HEK293 (cell line): ENCODE measurements around the gene SLC5A4.

Experiments used
- CTCF ChIP-seq: fragments of 450-650 bp; formaldehyde crosslinking; IDR thresholded peaks from 2 replicates; pipeline ENCODE4 v1.5.1; 2016; ENCODE audit warnings: missing biosample characterization, missing genetic modification characterization
- GLI4 ChIP-seq: fragments of 450-650 bp; formaldehyde crosslinking; IDR thresholded peaks from 2 replicates; pipeline ENCODE4 v1.5.1; 2016; ENCODE audit warnings: missing biosample characterization, missing genetic modification characterization
- GLIS1 ChIP-seq: fragments of 450-650 bp; formaldehyde crosslinking; IDR thresholded peaks from 2 replicates; pipeline ENCODE4 v1.5.1; 2016; ENCODE audit warnings: missing biosample characterization, missing genetic modification characterization
- GLIS2 ChIP-seq: fragments of 450-650 bp; formaldehyde crosslinking; IDR thresholded peaks from 2 replicates; pipeline ENCODE4 v1.5.1; 2016; ENCODE audit warnings: missing biosample characterization, missing genetic modification characterization
- KLF9 ChIP-seq: fragments of 450-650 bp; formaldehyde crosslinking; IDR thresholded peaks from 2 replicates; pipeline ENCODE4 v1.5.1; 2016; ENCODE audit warnings: missing biosample characterization, missing genetic modification characterization, low read depth
- REPIN1 ChIP-seq: fragments of 450-650 bp; formaldehyde crosslinking; IDR thresholded peaks from 2 replicates; pipeline ENCODE4 v1.5.1; 2017; ENCODE audit warnings: missing biosample characterization, missing genetic modification characterization, low read depth
- ZBTB1 ChIP-seq: fragments of 450-650 bp; formaldehyde crosslinking; IDR thresholded peaks from 2 replicates; pipeline ENCODE4 v1.5.1; 2016; ENCODE audit warnings: missing biosample characterization, missing genetic modification characterization
- ZBTB17 ChIP-seq: fragments of 450-650 bp; formaldehyde crosslinking; IDR thresholded peaks from 2 replicates; pipeline ENCODE4 v1.5.1; 2016; ENCODE audit warnings: missing biosample characterization, missing genetic modification characterization
- ZBTB20 ChIP-seq: fragments of 450-650 bp; formaldehyde crosslinking; IDR thresholded peaks from 2 replicates; pipeline ENCODE4 v1.5.1; 2016; ENCODE audit warnings: missing biosample characterization, missing genetic modification characterization
- ZBTB21 ChIP-seq: fragments of 450-650 bp; formaldehyde crosslinking; IDR thresholded peaks from 2 replicates; pipeline ENCODE4 v1.5.1; 2017; ENCODE audit warnings: missing biosample characterization, missing genetic modification characterization
- ZIC2 ChIP-seq: fragments of 450-650 bp; formaldehyde crosslinking; IDR thresholded peaks from 2 replicates; pipeline ENCODE4 v1.5.1; 2016; ENCODE audit warnings: missing biosample characterization, missing genetic modification characterization
- ZNF10 ChIP-seq: fragments of 450-650 bp; formaldehyde crosslinking; IDR thresholded peaks from 2 replicates; pipeline ENCODE4 v1.5.1; 2017; ENCODE audit warnings: missing biosample characterization, missing genetic modification characterization
- ZNF19 ChIP-seq: fragments of 450-650 bp; formaldehyde crosslinking; IDR thresholded peaks from 2 replicates; pipeline ENCODE4; 2016; ENCODE audit warnings: missing biosample characterization, missing genetic modification characterization, low read depth
- ZNF26 ChIP-seq: fragments of 450-650 bp; formaldehyde crosslinking; IDR thresholded peaks from 2 replicates; pipeline ENCODE4 v1.5.1; 2016; ENCODE audit warnings: missing biosample characterization, missing genetic modification characterization
- ZNF274 ChIP-seq, 2 experiments: fragments of 200-500 bp in 1 of 2; fragments of 450-650 bp in 1 of 2; sonication (Bioruptor generic) in 1 of 2; formaldehyde crosslinking in 1 of 2; IDR thresholded peaks; 2 replicates each; pipeline versions ENCODE4 v1.5.1 to v1.6.1; 2014 to 2016; ENCODE audit warnings: borderline replicate concordance in 1 of 2, inconsistent platforms in 1 of 2, low read length in 1 of 2, missing biosample characterization in 1 of 2, missing genetic modification characterization in 1 of 2
- ZNF302 ChIP-seq: fragments of 450-650 bp; formaldehyde crosslinking; IDR thresholded peaks from 2 replicates; pipeline ENCODE4 v1.5.1; 2016; ENCODE audit warnings: missing biosample characterization, missing genetic modification characterization, low read depth
- ZNF335 ChIP-seq: fragments of 450-650 bp; formaldehyde crosslinking; conservative IDR thresholded peaks from 2 replicates; pipeline ENCODE4 v1.5.1; 2016; ENCODE audit warnings: missing biosample characterization, missing genetic modification characterization
- ZNF366 ChIP-seq: fragments of 450-650 bp; formaldehyde crosslinking; conservative IDR thresholded peaks from 2 replicates; pipeline ENCODE4 v1.5.1; 2016; ENCODE audit warnings: missing biosample characterization, missing genetic modification characterization
- ZNF394 ChIP-seq: fragments of 450-650 bp; formaldehyde crosslinking; IDR thresholded peaks from 2 replicates; pipeline ENCODE4 v1.5.1; 2016; ENCODE audit warnings: missing biosample characterization, missing genetic modification characterization, mild to moderate bottlenecking, moderate library complexity, borderline replicate concordance
- ZNF416 ChIP-seq: fragments of 450-650 bp; formaldehyde crosslinking; IDR thresholded peaks from 2 replicates; pipeline ENCODE4 v1.5.1; 2016; ENCODE audit warnings: missing biosample characterization, missing genetic modification characterization
- ZNF549 ChIP-seq: fragments of 450-650 bp; IDR thresholded peaks from 2 replicates; pipeline ENCODE4 v1.5.1; 2018; ENCODE audit warnings: missing biosample characterization, missing genetic modification characterization, mild to moderate bottlenecking, inconsistent platforms, moderate library complexity
- ZNF585B ChIP-seq: fragments of 450-650 bp; formaldehyde crosslinking; IDR thresholded peaks from 2 replicates; pipeline ENCODE4 v1.5.1; 2016; ENCODE audit warnings: missing biosample characterization, missing genetic modification characterization
- ZNF596 ChIP-seq: fragments of 450-650 bp; IDR thresholded peaks from 2 replicates; pipeline ENCODE4 v1.5.0; 2018; ENCODE audit warnings: missing biosample characterization, mild to moderate bottlenecking, missing genetic modification characterization, moderate library complexity
- ZNF600 ChIP-seq: fragments of 450-650 bp; formaldehyde crosslinking; IDR thresholded peaks from 2 replicates; pipeline ENCODE4 v1.5.1; 2016; ENCODE audit warnings: missing biosample characterization, missing genetic modification characterization
- ZNF610 ChIP-seq: fragments of 450-650 bp; formaldehyde crosslinking; IDR thresholded peaks from 2 replicates; pipeline ENCODE4 v1.5.1; 2016; ENCODE audit warnings: missing biosample characterization, missing genetic modification characterization, borderline replicate concordance
- TF ChIP-seq, protein P1 (sequence below): fragments of 450-650 bp; formaldehyde crosslinking; IDR thresholded peaks from 2 replicates; pipeline ENCODE4 v1.5.1; 2016; ENCODE audit warnings: missing biosample characterization, missing genetic modification characterization
- TF ChIP-seq, protein P2 (sequence below): fragments of 450-650 bp; formaldehyde crosslinking; IDR thresholded peaks from 2 replicates; pipeline ENCODE4 v1.5.1; 2016; ENCODE audit warnings: missing biosample characterization, missing genetic modification characterization

SLC5A4 gene

DNA sequence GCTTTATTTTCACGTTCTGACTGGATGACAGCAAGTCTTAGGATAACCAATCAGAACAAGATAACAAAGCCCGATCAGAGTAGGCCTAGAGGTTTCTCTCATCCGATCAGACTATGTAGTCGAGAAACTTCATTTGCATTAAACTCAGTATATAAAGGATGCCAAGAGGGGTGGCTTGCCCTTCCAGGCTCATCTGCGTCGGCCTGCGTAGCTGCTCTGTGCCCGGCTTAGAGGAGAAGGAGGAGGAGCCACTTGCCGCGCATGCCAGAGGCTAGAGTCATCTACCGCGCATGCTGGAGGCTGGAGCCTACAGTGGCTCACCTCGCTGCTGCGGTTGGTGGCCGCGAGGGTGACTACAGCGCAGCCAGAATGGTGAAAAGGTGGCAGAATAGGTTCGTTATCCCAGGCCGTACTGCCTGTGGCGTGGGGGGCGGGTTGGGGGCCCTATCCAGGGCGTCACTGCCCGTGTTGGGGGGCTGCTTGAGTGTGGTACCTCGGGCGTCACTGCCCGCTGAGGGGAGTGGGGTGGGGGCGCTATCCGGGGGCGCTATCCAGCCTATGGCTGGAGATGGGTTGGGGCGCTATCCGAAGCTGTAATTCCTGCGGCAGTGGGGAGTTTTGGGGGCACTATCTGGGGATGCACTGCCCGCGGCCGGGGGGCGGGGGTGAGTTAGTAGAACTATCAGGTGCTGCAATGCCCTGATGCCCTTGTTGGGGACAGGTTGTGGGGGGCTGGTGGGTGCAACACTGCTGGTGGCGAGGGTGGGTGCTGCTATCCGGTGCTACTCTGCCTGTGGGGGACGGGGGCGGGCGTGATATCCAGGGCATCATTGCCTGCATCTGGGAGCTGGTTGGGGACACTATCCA lies 50.1 kb downstream of the SLC5A4 start, which contains the start of gene RFPL2 (continued):
- no peak for TF ChIP-seq GLIS1 (tag by site-specific recombination)
- TF ChIP-seq ZBTB20 (tag by site-specific recombination): peak; percentile 0; the same call in 1 of the 2 replicates
- no peak for TF ChIP-seq ZIC2 (tag by site-specific recombination)
- no peak for TF ChIP-seq ZNF19 (tag by site-specific recombination)
- no peak for TF ChIP-seq ZNF274 (IDR thresholded peaks at IDR 0.05; ENCODE audit: low read length)
- TF ChIP-seq ZNF274 (tag by site-specific recombination; IDR thresholded peaks at IDR 0.05; ENCODE audit: borderline replicate concordance): no peak
- TF ChIP-seq ZNF10: no peak
- TF ChIP-seq GLIS2 (tag by site-specific recombination): peak; percentile 40; the same call in 1 of the 2 replicates
- peak; percentile 95 for TF ChIP-seq ZBTB17 (tag by site-specific recombination)
- TF ChIP-seq ZNF394 (tag by site-specific recombination): no peak
- TF ChIP-seq ZNF366 (tag by site-specific recombination): no peak
- TF ChIP-seq ZNF610 (tag by site-specific recombination): no peak
- TF ChIP-seq ZBTB21 (tag by site-specific recombination): 0 out of 2 replicates have a peak, but pooled peaks have one; percentile 11
- TF ChIP-seq ZNF26: no peak
- TF ChIP-seq ZBTB1 (tag by site-specific recombination): no peak
- TF ChIP-seq ZNF585B: no peak
- TF ChIP-seq ZNF600 (tag by site-specific recombination): no peak
- TF ChIP-seq ZNF416 (tag by site-specific recombination): no peak
- TF ChIP-seq CTCF (tag by site-specific recombination): peak; percentile 68
- TF ChIP-seq ZNF549 (tag by site-specific recombination): no peak
- TF ChIP-seq ZNF302 (tag by site-specific recombination): no peak
- TF ChIP-seq GLI4 (tag by site-specific recombination): no peak
- TF ChIP-seq ZNF596 (tag by site-specific recombination): no peak
- TF ChIP-seq, protein P1, sequence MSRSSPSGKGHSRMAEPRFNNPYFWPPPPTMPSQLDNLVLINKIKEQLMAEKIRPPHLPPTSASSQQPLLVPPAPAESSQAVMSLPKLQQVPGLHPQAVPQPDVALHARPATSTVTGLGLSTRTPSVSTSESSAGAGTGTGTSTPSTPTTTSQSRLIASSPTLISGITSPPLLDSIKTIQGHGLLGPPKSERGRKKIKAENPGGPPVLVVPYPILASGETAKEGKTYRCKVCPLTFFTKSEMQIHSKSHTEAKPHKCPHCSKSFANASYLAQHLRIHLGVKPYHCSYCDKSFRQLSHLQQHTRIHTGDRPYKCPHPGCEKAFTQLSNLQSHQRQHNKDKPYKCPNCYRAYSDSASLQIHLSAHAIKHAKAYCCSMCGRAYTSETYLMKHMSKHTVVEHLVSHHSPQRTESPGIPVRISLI (tag by site-specific recombination): no peak
- TF ChIP-seq ZNF335: peak; percentile 65; the same call in 1 of the 2 replicates
- no peak for TF ChIP-seq REPIN1 (tag by site-specific recombination)
- TF ChIP-seq KLF9: 0 out of 2 replicates have a peak, but pooled peaks have one; percentile 18
- TF ChIP-seq, protein P2, sequence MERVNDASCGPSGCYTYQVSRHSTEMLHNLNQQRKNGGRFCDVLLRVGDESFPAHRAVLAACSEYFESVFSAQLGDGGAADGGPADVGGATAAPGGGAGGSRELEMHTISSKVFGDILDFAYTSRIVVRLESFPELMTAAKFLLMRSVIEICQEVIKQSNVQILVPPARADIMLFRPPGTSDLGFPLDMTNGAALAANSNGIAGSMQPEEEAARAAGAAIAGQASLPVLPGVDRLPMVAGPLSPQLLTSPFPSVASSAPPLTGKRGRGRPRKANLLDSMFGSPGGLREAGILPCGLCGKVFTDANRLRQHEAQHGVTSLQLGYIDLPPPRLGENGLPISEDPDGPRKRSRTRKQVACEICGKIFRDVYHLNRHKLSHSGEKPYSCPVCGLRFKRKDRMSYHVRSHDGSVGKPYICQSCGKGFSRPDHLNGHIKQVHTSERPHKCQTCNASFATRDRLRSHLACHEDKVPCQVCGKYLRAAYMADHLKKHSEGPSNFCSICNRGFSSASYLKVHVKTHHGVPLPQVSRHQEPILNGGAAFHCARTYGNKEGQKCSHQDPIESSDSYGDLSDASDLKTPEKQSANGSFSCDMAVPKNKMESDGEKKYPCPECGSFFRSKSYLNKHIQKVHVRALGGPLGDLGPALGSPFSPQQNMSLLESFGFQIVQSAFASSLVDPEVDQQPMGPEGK: peak; percentile 45
